Testis (tissue), 2 donors: ENCODE results near the gene MCM5.

Experiments used
- CTCF ChIP-seq, 3 experiments: fragments of 450-650 bp in 2 of 3; fragments of 200-600 bp in 1 of 3; sonication (generic) in 1 of 3; IDR thresholded peaks; one replicate each; pipeline ENCODE4 v1.5.1; 2016 to 2019; ENCODE audit warnings: antibody characterized with exemption in 3 of 3, mild to moderate bottlenecking in 2 of 3, moderate library complexity in 1 of 3
- POLR2A ChIP-seq: fragments of 450-650 bp; IDR thresholded peaks from one replicate; pipeline ENCODE4 v1.6.1; 2017; ENCODE audit warnings: antibody characterized with exemption, mild to moderate bottlenecking, moderate library complexity

GRCh38 chr22:35392357-35392756, 7.6 kb upstream of the MCM5 start:
- TF ChIP-seq CTCF (IDR thresholded peaks at IDR 0.05) (no peak), POLR2A (no peak)
